Limb (tissue), 2 donors: ENCODE data around the gene STK4.

Source experiments
- DNase-seq, 2 donors: peaks; one replicate each; pipeline ENCODE4 v3.0.0-alpha.2; 2016; ENCODE audit errors: extremely low spot score in 2 of 2

Gene STK4

DNA sequence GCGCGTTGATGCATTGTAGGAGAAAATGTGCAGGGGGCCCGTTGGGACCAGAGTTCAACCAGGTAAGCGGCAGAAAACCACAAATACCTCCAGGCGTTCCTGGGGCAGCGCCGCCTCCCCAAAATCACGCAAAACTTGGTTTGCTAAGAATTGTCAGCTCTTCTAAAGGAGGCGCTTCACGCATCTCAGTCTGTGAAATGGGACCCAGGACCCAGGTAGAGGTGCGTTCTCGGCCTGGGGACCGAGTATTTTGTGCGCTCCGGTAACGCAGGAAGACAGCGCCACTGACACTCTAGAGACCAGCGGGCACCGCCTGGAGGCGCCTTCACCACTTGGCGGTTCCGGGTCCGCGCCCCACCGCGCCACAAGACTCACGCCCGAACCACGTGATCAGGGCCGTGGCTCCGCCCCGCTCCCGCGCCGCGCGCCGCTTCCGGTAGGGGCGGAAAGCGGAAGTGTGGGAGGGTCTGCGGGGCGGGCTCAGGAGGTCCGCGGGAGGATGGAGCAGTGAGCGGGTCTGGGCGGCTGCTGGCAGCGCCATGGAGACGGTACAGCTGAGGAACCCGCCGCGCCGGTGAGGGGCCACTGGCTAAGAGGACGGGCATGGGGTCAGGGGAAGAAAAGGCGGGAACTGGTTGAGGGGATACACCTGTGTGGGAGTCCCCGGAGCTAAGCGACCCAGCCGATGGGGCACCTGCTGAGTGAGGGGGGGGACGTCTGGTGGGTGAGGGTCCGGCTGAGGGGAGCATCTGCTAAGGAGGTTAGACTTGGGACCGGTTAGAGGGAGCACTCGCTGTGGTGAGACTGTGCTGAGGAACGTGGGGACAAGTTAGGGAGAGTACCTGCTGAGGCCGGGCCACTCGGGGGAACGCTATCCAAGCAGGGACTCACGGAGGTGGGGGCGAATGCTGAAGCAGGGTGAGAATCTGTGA is at the start of gene STK4:
Gene STK4, plus strand, starts transcription at position 483 of the 932 bp plus-strand sequence. Its CDS starts 57 bp downstream, at position 540.
- peak; percentile 93 to 96 for DNase-seq

DNA sequence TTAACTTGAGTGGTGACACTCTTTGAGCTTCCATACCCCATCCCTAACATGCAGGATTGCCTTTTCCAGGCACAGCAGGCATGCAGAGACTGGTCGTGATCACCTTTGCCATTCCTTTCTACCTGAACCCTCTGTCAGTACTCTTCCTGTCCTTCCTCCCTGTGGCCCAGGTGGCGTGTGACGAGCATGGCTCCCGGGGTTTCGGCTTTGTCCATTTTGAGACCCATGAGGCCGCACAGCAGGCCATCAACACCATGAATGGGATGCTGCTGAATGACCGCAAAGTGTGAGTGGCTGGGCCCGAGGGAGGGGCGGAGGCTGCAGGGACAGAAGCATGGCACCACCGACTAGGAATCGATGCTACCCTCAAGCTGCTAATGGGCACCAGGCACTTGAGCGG is 49.7 kb upstream of the STK4 start:
- no peak for DNase-seq

DNA sequence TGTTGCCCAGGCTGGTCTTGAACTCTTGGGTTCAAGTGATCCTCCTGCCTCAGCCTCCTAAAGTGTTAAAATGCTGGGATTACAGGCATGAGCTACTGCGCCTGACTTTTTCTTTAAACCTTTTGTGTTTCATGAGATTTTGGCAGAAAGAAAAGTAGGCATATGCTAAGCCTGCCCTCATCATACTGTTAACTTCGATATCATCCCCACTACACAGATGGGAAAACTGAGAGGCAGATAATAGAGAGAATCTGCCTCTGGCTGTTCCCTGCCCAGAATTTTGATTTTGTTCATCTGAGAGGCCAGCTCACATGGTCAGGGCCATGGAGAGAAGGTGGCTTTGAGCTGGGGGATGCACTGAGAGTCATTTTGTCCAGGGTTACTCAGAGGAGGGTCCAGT is 48.9 kb upstream of the STK4 start:
- no peak for DNase-seq

DNA sequence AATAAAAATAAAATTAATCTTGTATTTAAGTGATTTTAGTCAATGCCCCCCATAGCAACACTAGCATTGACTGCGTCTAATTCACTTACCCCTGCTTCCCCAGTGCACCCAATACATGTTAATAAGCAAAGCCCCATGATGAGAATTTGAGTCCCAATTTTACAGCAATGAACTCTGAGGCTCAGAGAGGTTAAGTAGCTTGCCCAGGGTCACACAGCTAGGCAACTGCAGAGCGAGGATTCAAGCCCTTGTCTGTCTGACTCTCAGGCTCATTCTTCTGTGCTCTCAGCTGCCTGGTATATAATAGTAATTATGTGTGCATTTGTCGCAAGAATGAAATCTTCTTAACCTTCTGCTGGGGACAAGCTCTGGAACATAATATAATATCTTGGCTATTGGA is 48.0 kb upstream of the STK4 start:
- no peak for DNase-seq

DNA sequence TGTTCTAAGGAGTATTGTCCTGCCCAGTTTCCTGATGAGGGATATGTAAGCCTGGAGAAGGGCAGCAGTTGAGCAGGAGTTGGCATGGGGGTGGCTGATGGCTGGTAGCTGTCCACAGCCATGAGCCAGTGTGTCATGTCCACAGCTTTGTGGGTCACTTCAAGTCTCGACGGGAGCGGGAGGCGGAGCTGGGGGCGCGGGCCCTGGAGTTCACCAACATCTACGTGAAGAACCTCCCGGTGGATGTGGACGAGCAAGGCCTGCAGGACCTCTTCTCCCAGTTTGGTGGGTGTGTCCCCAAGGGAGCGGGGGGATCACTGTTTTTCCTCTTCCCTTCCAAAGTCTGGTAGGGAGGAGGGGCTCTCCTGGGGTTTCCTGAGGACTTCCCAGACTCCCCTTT is 47.6 kb upstream of the STK4 start:
- no peak for DNase-seq

DNA sequence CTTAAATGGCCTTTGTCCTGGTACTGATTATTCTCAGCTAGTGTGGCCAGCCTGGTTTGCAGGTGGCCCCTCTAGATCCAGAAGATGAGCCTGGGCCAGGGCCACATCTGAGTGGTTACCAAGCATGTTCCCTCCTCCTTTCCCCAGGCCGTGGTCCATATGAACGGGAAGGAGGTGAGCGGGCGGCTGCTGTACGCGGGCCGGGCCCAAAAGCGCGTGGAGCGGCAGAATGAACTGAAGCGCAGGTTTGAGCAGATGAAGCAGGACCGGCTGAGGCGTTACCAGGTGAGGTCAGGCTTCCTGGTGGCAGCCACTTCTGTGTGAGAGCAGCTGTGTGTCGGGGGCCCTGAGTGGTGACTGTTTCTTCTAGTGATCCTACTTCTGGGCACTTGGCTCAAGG is 44.9 kb upstream of the STK4 start:
- DNase-seq: no peak

DNA sequence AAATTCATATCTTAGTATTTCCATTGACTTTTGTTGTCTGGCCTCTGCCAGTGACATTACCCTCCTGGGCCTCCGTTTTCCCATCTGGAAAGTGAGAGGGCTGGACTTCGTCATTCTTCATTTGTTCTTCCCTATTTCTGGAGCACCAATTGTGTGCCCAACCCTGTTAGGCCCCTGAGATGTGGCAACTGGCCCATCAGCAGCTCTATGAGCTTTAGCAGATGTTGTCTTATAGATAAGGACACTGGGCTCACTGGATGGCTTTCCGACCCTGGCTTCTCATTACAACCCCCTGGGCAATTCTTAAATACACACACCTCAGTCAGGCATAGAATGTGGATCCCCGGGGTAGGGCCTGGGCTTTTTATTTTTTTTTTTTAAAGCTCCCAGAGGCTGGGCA is 41.8 kb upstream of the STK4 start:
- DNase-seq: no peak

DNA sequence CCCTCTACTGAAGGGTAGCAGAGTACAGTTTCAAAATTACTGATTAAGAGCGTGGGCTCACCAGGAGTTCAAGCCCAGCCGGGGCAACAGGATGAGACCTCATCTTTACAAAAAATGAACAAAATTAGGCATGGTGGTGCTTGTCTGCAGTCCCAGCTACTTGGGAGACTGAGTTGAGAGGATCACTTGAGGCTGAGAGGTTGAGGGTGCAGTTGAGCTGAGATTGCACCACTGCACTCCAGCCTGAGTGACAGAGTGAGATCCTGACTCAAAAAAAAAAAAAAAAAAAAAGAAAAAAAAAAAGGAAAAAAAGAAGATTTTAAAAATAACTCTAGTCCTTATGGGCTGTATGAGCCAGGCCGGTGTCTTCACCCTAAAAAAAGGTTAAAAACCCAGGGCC is 37.7 kb upstream of the STK4 start:
- DNase-seq: no peak

DNA sequence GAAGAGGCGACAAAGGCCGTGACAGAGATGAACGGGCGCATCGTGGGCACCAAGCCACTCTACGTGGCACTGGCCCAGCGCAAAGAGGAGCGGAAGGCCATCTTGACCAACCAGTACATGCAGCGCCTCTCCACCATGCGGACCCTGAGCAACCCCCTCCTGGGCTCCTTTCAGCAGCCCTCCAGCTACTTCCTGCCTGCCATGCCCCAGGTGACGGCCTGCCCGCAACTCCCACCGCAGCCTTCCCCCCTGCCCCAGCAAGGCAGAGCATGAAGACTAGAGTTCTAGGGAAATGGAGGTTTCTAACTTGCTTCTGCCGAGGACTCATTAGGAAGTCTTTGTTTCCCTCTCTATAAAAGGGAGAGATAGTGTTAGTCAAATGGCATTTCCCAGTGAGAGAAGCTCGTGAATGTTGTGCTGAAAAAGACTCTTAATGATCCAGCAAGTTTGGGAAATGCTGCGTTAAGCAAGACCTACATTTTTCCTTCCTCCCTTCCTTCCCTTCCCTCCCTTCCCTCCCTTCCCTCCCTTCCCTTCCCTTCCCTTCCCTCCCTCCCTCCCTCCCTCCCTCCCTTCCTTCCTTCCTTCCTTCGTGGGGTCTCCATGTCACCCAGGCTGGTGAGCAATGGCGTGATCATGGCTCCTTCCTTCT is 35.7 kb upstream of the STK4 start:
- no peak for DNase-seq

DNA sequence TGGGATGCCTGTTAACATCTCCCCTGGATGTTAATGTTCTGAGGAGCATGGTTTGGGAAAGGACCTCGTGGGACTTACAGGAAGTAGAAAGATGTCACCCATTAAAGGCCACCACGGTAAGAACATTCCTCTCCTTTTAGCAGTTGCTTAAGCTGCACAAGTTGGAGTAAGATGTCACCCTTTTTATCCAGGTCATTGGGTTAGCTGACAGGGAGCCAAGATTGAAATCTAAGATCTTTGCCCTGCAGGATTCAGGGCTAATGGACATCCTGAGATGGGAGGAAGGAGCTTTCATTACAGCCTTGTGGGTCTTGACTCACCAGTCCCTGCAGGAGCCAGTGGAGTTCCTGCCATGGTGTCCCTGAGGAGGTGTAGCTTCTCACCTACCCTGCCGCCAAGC is 34.4 kb upstream of the STK4 start:
- DNase-seq: no peak

DNA sequence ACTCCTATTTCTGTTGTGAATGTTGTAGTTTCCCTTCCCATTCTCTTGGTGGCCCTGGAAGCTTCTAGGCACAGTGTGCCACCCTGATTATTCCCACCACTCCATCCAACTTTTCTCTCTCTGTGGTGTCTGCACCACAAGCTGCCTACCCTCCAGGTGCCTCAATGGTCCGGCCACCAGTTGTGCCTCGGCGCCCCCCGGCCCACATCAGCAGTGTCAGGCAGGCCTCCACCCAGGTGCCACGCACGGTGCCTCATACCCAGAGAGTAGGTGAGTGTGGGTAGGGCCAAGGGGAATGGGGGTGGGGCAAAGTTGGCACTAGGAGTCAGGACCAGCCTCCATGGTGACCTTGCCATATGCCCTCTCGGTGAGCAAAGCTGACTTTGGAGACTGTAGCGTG is 33.4 kb upstream of the STK4 start:
- no peak for DNase-seq

DNA sequence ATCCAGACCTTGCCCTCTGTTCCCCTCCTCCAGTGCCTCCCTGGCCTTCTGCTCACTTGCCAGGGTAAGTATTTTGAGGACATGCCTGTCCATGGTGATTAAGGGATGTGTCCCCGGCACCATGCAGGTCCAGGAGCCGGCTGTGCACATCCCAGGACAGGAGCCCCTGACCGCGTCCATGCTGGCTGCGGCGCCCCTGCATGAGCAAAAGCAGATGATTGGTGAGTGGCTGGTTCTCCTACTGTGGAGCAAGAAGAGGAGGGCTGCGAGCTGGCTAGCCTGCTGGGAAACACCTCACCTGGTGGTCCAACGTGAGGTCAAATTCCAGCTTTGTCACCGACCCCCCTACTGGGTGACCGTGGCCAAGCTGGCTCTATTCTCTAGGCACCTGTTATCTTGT is 29.8 kb upstream of the STK4 start:
- no peak for DNase-seq

DNA sequence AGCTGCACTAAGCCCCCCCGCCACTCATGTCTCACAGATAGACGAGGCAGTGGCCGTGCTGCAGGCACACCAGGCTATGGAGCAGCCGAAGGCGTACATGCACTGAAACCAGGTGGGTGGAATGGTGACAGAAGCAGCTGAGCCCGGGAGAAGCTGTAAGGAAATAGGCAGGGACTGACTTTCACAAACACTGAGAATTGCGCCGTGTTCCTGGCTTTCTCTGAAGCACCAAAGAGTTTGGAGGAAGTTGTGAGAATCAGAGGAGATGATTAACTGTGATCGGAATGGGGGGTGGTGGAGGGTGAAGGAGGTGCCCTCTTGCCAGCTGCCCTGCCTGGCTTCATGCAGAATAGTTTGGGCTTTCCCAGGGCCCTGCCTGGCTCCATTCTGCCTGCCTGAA is 27.7 kb upstream of the STK4 start:
- DNase-seq: no peak

DNA sequence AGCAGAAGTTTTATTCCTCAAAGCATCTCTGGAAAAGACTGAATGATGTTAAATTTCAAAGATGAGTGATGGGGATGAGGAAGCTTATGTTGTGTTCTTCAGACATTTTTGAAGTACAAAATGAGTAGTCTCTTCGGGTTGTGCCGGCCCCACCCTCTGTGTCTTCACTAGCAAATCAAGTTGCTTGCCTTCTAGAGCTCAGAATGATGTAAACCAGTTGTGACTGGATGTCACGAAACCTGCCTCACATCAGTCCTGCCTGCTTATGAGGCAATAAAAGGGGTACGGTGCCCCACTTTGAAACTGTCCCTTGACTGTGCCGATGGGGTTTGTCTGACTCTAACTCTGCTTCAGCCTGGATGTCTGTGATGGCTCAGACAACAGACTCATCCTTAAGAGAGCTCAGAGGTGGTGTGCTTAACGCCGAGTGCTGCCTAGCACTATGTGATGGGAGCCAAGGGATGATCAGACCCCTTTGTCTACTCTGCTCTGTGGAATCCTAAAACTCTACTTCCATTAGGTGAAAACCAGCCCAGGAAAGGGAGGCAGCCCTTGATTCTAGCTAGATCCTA is 25.1 kb upstream of the STK4 start:
- DNase-seq: no peak

DNA sequence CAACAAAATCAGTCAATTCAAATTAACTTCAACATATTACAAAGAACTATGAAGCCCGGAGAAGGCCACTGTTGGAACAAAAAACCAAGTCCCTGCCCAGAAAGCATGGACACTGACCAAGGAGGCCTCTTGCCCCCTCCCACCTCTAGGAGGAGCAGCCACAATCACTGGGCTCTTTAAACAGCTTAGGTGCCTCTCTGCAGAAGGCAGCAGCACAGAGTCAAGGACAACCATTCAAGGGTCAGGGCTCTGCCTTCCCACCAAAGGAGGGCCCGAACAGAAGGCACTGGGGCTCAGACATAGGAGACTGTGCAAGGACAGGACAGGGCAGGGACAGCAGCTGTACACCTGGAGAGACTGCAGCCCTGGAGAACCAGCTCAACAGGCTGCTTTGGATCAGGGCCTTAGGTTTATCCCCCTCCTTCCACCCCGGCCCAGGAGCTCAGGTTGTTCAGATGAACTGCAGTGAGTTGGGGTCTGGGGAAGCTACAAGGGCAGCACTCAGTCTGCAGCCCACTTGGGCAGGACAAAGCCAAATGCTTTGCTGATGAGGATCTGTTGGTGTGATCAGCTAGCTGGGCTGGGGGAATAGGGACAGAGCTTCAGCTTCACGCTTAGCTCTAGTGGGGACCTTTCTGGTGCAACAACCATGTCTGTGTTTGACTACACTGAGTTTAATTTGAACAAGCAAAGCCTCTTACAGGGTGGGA is 23.9 kb upstream of the STK4 start:
- no peak for DNase-seq

DNA sequence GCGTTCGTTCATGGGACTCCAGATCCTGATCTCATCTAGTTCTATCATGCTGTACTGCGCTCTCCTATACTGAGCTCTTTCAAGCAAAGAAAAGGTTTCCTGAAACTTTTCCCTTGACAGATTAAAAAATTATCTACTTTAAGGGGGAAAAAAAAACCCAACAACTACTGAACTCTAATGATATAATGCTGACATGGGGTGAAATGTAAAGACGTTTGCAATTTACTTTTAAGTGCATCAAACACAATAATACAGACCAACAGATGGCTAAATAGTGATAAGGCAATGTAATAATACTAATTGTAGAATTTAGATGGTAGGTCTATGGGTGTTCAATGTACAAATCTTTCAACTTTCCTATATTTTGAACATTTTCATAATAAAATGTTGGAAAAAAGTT is 22.5 kb upstream of the STK4 start:
- DNase-seq: no peak

DNA sequence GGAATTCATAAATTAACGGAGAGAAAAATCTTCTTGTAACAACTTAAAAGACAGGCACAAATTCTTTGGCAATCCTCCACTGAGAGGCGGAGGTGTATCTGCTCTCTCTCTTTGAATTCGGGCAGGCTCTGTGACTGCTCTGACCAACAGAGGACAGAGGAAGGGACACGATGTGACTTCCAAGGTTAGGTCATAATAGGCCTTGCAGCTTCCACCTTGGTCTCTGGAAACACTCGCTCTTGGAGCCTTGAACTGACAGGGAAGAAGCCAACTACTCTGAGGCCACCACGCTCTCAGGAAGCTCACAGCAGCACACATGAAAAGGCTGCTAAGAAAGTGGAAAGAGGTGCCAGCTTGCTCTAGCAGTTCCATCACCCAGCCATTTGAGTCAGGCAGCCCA is 21.1 kb upstream of the STK4 start:
- DNase-seq: no peak

DNA sequence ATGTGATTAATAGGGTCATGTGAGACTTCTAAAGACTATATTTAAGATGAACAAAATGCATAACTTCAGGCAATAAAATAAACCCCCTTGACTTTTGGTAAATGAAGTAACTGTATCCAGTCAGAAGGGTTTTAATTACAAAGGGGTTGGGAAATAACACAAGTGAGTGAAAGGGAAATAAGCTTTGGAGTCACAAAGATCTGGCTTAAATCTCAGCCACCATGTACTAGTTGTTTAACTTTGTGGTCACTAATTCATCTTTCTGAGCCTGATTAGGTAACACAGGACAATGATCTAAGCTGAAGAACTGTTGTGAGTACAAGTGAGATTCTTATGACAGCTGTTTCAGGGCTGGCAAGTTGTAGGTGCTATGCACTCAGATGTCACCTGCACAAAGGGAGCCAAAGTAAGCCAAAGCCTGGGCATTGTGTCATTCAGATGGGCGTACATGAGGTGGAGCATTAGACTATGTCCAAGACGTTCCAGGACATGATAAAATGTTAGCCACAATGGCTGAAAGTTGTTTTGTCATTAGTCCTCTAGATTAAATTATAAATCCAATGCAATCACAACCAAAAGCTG is 19.9 kb upstream of the STK4 start:
- no peak for DNase-seq

DNA sequence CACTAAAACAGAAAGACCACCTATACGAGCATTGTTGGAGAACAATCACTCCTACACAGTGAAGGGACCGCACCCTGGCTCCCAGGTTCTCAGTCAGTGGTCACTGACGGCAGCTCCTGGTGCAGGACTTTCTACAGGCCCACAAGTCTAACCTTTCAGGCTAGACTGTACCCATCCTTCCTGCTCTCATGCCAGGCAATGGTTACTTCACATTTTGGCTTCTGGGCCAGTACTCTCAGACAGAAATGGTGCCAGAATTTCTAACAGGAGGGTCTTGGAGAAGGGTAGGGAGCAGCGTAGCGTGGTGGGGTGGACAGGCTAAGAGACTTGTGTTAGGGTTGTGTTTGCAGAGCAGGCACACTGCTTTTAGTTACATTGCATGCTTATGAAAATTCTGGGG is 18.2 kb upstream of the STK4 start:
- no peak for DNase-seq

DNA sequence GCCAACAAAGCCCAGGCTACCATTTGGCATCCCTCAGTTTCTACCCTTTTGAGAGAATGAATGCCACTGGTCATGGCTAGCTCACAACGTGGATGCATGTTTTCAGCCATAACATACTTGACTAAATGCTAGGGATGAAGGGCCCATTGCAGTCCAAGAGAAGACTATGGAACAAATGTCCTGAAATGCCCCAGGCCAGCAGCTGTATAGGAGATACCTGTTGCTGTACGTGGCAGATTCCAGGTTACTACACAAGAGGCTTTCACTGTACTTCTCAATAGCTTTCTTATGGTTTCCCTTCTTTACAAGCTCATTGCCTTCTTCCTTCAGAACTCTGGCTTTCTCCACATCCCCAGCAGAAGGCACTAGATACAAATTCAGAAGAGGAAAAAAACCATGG is 17.8 kb upstream of the STK4 start:
- DNase-seq: no peak

DNA sequence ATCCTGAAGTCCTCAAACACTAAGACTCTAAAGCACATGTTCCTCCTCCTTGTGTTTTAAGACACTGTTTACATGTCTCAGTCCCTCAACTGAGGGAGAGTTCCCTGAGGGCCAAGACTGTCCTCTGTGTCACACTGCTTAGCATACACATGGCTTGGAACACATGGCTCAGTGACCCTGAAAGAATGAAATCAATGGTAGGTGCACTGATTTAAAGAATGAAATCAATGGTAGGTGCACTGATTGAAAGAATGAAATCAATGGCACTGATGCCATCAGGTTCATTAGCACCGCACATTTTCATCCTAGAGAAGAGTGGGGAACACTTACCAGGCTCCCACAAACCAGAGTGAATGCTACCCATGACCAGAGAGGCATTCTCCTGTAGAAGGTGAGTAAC is 15.9 kb upstream of the STK4 start:
- DNase-seq: no peak

DNA sequence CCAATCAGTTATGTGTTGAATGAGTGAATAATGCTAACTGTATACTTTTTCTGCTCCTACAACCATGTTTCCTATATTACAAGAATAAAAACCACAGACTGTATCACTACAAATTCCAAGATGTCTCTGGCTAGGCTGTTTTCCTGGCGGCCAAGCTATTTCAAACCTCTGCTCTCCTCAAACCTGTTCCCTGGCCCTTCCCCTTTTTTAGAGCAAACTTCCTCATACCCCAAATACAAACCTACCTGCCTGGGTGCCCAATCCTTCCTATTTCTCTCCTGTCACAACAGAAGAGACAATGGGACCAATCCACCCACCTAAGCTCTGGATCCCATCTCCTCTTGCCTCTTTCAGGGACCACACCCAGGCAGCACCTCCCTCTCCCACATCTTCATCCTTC is 13.6 kb upstream of the STK4 start:
- no peak for DNase-seq
